ENCODE measurements around the gene PLXND1.

PLXND1 gene

DNA sequence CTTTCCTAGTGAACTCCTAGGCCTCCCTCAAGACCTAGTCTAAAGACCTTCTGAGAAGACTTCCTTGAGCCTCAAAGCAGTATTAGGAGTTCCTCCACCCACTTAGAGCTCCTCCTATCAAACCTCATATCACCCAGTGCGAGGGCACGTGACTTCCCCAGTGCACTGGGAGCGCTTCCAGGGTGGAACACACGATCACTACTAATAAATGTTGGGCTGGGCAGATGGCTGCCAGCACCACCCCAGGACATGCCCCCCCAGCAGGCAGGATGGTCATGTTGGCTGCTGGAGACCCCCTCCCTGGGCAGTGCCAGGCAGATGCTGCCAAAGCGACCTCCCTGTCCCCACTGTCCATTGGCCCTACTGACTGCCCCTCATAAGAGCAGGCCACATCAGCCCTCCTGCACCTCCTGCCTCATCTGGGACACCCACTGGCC is 8.5 kb upstream of the PLXND1 start:
- Histone ChIP-seq H3K9ac (ENCODE audit: low read length) (no peak overlapping the region), H3K4me2 (ENCODE audit: low read length) (no peak overlapping the region), H3K27ac (ENCODE audit: low read length) (no peak overlapping the region), H4K20me1 (ENCODE audit: insufficient read depth, low read length) (no peaks in the 10 kb centered on the region), H3K79me2 (ENCODE audit: low read length) (no peaks in the 10 kb centered on the region), H3K4me1 (ENCODE audit: low read length) (peaks cover 17% of the 10 kb centered on the region), H3K36me3 (replicated peaks; ENCODE audit: low read depth, low read length) (no peaks in the 10 kb centered on the region), H3K9me3 (ENCODE audit: insufficient read depth, low read length) (no peaks in the 10 kb centered on the region), H3K4me3 (ENCODE audit: low read length) (no peak overlapping the region), H3K27me3 (ENCODE audit: low read depth, low read length) (peaks cover 2% of the 10 kb centered on the region; the same call in 1 of the 2 replicates), H2AFZ (ENCODE audit: low read depth, low read length) (no peak overlapping the region)
- TF ChIP-seq, protein P1, sequence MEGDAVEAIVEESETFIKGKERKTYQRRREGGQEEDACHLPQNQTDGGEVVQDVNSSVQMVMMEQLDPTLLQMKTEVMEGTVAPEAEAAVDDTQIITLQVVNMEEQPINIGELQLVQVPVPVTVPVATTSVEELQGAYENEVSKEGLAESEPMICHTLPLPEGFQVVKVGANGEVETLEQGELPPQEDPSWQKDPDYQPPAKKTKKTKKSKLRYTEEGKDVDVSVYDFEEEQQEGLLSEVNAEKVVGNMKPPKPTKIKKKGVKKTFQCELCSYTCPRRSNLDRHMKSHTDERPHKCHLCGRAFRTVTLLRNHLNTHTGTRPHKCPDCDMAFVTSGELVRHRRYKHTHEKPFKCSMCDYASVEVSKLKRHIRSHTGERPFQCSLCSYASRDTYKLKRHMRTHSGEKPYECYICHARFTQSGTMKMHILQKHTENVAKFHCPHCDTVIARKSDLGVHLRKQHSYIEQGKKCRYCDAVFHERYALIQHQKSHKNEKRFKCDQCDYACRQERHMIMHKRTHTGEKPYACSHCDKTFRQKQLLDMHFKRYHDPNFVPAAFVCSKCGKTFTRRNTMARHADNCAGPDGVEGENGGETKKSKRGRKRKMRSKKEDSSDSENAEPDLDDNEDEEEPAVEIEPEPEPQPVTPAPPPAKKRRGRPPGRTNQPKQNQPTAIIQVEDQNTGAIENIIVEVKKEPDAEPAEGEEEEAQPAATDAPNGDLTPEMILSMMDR (IDR thresholded peaks at IDR 0.05; ENCODE audit: low read depth, low read length), result no peak
- no peak for TF ChIP-seq EZH2phosphoT487 (IDR thresholded peaks at IDR 0.05; ENCODE audit: low read depth)

DNA sequence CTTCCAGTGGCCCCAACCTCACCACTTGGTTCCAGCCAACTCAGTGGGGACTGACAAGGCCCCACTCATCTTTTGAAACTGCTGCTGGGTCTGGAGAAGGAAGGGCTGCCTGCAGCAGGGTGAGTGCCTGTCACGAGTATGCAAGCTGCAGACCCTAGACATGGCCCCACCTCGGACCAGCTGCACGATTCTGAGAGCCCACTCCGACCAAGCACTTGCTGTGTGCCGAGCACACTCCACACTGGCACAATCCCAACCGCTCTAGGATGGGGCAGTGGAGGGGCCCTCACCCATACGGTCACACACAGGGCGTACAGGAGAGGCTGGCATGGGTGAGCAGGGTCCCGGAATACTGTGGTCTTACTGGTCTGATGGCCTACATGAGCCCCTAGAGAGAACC is 8.0 kb upstream of the PLXND1 start:
- no peaks in the 10 kb centered on the region for H3K9me3 ChIP-seq (ENCODE audit: insufficient read depth, low read length)
- no peak overlapping the region for H2AFZ ChIP-seq (ENCODE audit: low read depth, low read length)
- H3K9ac ChIP-seq (ENCODE audit: low read length), result no peak overlapping the region
- H3K36me3 ChIP-seq (replicated peaks; ENCODE audit: low read depth, low read length), result no peaks in the 10 kb centered on the region
- no peaks in the 10 kb centered on the region for H4K20me1 ChIP-seq (ENCODE audit: insufficient read depth, low read length)
- H3K79me2 ChIP-seq (ENCODE audit: low read length), result no peaks in the 10 kb centered on the region
- H3K4me3 ChIP-seq (ENCODE audit: low read length), result no peak overlapping the region
- H3K27ac ChIP-seq (ENCODE audit: low read length), result no peak overlapping the region
- H3K4me2 ChIP-seq (ENCODE audit: low read length), result no peak overlapping the region
- TF ChIP-seq EZH2phosphoT487 (IDR thresholded peaks at IDR 0.05; ENCODE audit: low read depth), result no peak
- TF ChIP-seq, protein P1 (IDR thresholded peaks at IDR 0.05; ENCODE audit: low read depth, low read length), result no peak
- H3K27me3 ChIP-seq (ENCODE audit: low read depth, low read length), result peaks cover 6% of the 10 kb centered on the region
- H3K4me1 ChIP-seq (ENCODE audit: low read length), result peaks cover 12% of the 10 kb centered on the region

DNA sequence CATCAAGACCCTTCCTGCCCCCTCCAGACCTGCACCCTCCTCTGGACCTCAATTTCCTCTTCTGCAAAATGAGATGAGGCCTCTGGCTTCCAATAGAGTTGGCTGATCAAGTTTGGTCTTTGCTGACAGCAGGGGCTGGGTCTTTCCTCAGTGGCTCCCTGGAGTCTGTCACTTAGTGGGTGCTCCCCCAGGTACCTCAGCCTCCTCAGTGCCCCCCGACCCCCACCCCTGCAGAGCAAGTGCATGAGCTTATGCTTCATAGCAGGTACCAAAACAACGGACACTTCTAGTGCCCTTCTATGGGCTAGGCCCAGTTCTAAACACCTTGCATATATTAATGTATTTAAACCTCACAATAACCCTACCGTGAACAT is 6.9 kb upstream of the PLXND1 start:
- H3K9ac ChIP-seq (ENCODE audit: low read length), result no peak overlapping the region

DNA sequence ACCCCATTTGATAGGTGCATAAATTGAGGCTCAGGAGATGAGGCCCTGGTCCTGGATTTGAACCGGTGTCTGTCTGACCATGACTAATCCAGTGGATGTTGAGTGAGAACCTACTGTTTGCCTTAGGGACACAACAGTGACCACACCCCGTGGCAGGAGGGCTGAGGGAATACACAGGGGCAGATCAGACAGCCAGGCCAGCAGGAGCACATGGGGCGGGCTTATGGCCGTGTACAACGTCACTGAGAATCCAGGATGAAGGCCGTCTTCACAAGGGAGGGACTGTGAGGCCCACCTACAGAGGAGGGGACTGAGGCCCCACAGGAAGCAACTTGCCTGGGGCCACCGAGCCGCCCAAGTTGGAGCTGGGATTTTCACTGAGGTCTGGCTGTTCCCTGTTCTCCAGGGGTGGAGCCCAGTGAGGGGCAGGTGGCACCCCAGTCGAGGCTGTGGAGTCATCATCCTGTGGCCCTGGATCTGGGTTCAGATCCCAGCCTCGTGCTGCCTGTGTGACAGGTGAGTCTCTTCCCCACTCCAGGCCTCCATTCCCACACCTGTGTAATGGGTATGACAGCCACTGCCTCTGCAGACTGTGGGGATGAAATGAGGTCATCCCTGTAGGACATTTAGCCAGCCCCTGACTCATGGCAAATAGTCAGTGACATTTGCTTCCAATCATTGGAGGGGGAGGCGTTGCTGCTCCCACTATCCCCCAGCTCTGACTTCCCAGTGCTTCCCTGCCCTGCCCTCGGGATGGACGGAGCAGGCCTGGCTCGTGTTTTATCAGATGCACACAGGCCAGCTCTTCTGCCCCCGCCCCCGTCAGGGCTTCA is 6.3 kb upstream of the PLXND1 start:
- H3K4me3 ChIP-seq (ENCODE audit: low read length), result no peak overlapping the region
- no peak overlapping the region for H3K27ac ChIP-seq (ENCODE audit: low read length)
- H3K4me2 ChIP-seq (ENCODE audit: low read length), result no peak overlapping the region
- peaks cover 23% of the 10 kb centered on the region for H3K27me3 ChIP-seq (ENCODE audit: low read depth, low read length)
- H3K9me3 ChIP-seq (ENCODE audit: insufficient read depth, low read length), result no peaks in the 10 kb centered on the region
- H2AFZ ChIP-seq (ENCODE audit: low read depth, low read length), result no peak overlapping the region
- no peaks in the 10 kb centered on the region for H3K36me3 ChIP-seq (replicated peaks; ENCODE audit: low read depth, low read length)
- TF ChIP-seq EZH2phosphoT487 (IDR thresholded peaks at IDR 0.05; ENCODE audit: low read depth), result no peak
- TF ChIP-seq, protein P1 (IDR thresholded peaks at IDR 0.05; ENCODE audit: low read depth, low read length), result no peak
- H3K9ac ChIP-seq (ENCODE audit: low read length), result no peak overlapping the region
- no peaks in the 10 kb centered on the region for H3K4me1 ChIP-seq (ENCODE audit: low read length)
- no peaks in the 10 kb centered on the region for H3K79me2 ChIP-seq (ENCODE audit: low read length)
- no peaks in the 10 kb centered on the region for H4K20me1 ChIP-seq (ENCODE audit: insufficient read depth, low read length)

More for the DNA sequence above, 6.9 kb upstream of the PLXND1 start:
- H3K4me3 ChIP-seq (ENCODE audit: low read length), result no peak overlapping the region
- no peak overlapping the region for H2AFZ ChIP-seq (ENCODE audit: low read depth, low read length)
- no peaks in the 10 kb centered on the region for H3K36me3 ChIP-seq (replicated peaks; ENCODE audit: low read depth, low read length)
- H3K79me2 ChIP-seq (ENCODE audit: low read length), result no peaks in the 10 kb centered on the region
- H4K20me1 ChIP-seq (ENCODE audit: insufficient read depth, low read length), result no peaks in the 10 kb centered on the region
- H3K27me3 ChIP-seq (ENCODE audit: low read depth, low read length), result peaks cover 16% of the 10 kb centered on the region
- no peak for TF ChIP-seq EZH2phosphoT487 (IDR thresholded peaks at IDR 0.05; ENCODE audit: low read depth)
- H3K4me2 ChIP-seq (ENCODE audit: low read length), result no peak overlapping the region
- H3K9me3 ChIP-seq (ENCODE audit: insufficient read depth, low read length), result no peaks in the 10 kb centered on the region
- peaks cover 1% of the 10 kb centered on the region for H3K4me1 ChIP-seq (ENCODE audit: low read length)
- H3K27ac ChIP-seq (ENCODE audit: low read length), result no peak overlapping the region
